GM12878 (cell line): Measurements from ENCODE around the gene ERAS.

Experiments
- BCL11A ChIP-seq: IDR thresholded peaks from 2 replicates; pipeline ENCODE4 v1.6.1; 2011; ENCODE audit warnings: low read depth, low read length
- BCLAF1 ChIP-seq: fragments of 450-650 bp; IDR thresholded peaks from 2 replicates; pipeline ENCODE4 v1.6.1; 2017; ENCODE audit warnings: antibody characterized with exemption, mild to moderate bottlenecking, moderate library complexity
- CHD1 ChIP-seq: IDR thresholded peaks from 2 replicates; pipeline ENCODE4 v1.6.1; 2012; ENCODE audit warnings: low read depth, low read length, improper control_type of control experiment
- CREB1 ChIP-seq: IDR thresholded peaks from 2 replicates; pipeline ENCODE4 v1.6.1; 2012; ENCODE audit warnings: low read depth, mild to moderate bottlenecking, inconsistent platforms
- EZH2 ChIP-seq: IDR thresholded peaks from 2 replicates; pipeline ENCODE4 v1.6.1; 2012; ENCODE audit warnings: low read depth, mild to moderate bottlenecking, control low read depth, inconsistent platforms, low read length, borderline replicate concordance; ENCODE audit not compliant: control insufficient read depth
- GABPA ChIP-seq: IDR thresholded peaks from 2 replicates; pipeline ENCODE4 v1.6.1; 2014; ENCODE audit warnings: antibody characterized with exemption, low read depth, mild to moderate bottlenecking, inconsistent platforms
- MYC ChIP-seq: IDR thresholded peaks from 2 replicates; pipeline ENCODE4 v1.6.1; 2011; ENCODE audit warnings: mild to moderate bottlenecking, low read length, moderate library complexity, inconsistent platforms; ENCODE audit not compliant: insufficient read depth, insufficient replicate concordance, insufficient read length, severe bottlenecking
- PKNOX1 ChIP-seq: fragments of 450-650 bp; IDR thresholded peaks from 2 replicates; pipeline ENCODE4 v1.6.1; 2016; ENCODE audit warnings: mild to moderate bottlenecking
- RAD21 ChIP-seq: IDR thresholded peaks from 2 replicates; pipeline ENCODE4 v1.6.1; 2011; ENCODE audit warnings: mild to moderate bottlenecking, low read depth, low read length, moderate library complexity; ENCODE audit not compliant: insufficient read depth
- REST ChIP-seq: IDR thresholded peaks from 2 replicates; pipeline ENCODE4 v1.6.1; 2012; ENCODE audit warnings: mild to moderate bottlenecking, low read depth, low read length
- TF ChIP-seq, protein P1 (sequence below): IDR thresholded peaks from 2 replicates; pipeline ENCODE4 v1.6.1; 2011; ENCODE audit warnings: low read depth, mild to moderate bottlenecking, low read length, moderate library complexity, borderline replicate concordance; ENCODE audit errors: extremely low read depth

DNA sequence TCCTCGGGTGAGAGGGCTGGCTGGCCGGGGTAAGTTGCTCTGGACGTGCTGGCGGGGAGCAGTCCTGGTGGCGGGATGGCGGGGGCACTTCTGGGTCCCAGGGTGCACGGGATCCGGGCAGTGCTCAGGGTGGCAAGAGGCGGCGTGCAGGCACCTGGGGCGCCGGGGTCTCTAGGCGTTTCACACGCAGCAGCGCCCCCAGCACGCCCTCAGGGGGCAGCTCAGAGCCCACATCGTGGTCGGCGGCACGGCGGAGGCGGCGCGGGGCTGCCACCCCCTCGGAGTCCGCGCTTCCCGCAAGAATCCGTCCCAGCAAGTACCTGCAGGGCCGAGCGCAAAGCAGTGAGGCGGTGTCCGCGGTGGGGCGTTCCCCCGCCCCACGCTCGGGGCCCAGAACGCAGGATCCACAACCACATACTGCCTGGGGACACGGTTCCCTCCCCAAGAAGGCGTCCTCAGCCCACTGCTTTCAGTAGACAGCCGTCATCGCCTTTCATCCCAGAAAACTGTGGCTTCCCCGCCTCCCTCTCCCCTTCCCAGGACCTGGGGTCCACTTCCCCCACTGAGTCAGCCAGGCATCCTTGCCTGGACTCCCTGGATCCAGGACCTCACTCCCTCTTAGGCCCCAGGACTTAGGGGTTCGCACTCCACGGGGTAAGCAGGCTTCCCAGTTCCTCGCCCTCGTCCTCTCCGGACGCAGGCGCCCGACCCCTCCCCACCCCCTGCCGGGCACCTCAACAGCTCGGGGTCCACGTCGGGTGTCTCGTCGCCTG lies 5.0 kb downstream of the ERAS start:
- TF ChIP-seq CREB1 (no peak), BCL11A (no peak), GABPA (no peak), REST (no peak), BCLAF1 (no peak), MYC (no peak), CHD1 (no peak), PKNOX1 (no peak), RAD21 (no peak), EZH2 (no peak)
- TF ChIP-seq, protein P1, sequence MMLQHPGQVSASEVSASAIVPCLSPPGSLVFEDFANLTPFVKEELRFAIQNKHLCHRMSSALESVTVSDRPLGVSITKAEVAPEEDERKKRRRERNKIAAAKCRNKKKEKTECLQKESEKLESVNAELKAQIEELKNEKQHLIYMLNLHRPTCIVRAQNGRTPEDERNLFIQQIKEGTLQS, result no peak
